ENCODE results near the gene NFILZ.
"Not testable (repeated sequence)": the region's sequence is repeated elsewhere in the genome, so short reads cannot be mapped to it uniquely, and the experiment has no call there.

The NFILZ gene

GRCh38 chr19:8614455-8614854 is 16.0 kb upstream of the NFILZ start:
- no peak for TF ChIP-seq CTCF (IDR thresholded peaks at IDR 0.05; ENCODE audit: low read depth, low read length, missing control alignments)
- in situ Hi-C loops (cut with HindIII; ENCODE audit: low pct_ligation_motif_present, low sequenced_read_pairs) = no loop called here
- Histone ChIP-seq H3K27me3 (replicated peaks) (no peaks in the 10 kb centered on the region), H3K4me3 (ENCODE audit: low read depth, low read length) (no peak overlapping the region), H3K27ac (no peak overlapping the region), H3K36me3 (replicated peaks) (no peaks in the 10 kb centered on the region)
- DNase-seq = no peak

- Histone ChIP-seq H3K4me3 (ENCODE audit: low read depth, low read length) (no peak overlapping the region), H3K36me3 (replicated peaks) (no peaks in the 10 kb centered on the region), H3K27me3 (replicated peaks) (no peaks in the 10 kb centered on the region), H3K27ac (no peak overlapping the region)
- TF ChIP-seq CTCF (IDR thresholded peaks at IDR 0.05; ENCODE audit: low read depth, low read length, missing control alignments) = no peak
- in situ Hi-C loops (cut with HindIII; ENCODE audit: low pct_ligation_motif_present, low sequenced_read_pairs) = no loop called here
- no peak for DNase-seq
These were observed 15.4 kb upstream of the NFILZ start for GRCh38 chr19:8615024-8615423.

GRCh38 chr19:8615813-8616596 is 14.4 kb upstream of the NFILZ start:
- Histone ChIP-seq H3K4me3 (ENCODE audit: low read depth, low read length) (no peak overlapping the region), H3K27me3 (replicated peaks) (no peaks in the 10 kb centered on the region), H3K36me3 (replicated peaks) (no peaks in the 10 kb centered on the region), H3K27ac (no peak overlapping the region)
- TF ChIP-seq CTCF (IDR thresholded peaks at IDR 0.05; ENCODE audit: low read depth, low read length, missing control alignments) = peak; percentile 99
- peak; percentile 73 for DNase-seq
- in situ Hi-C loops (cut with HindIII; ENCODE audit: low pct_ligation_motif_present, low sequenced_read_pairs) = no loop called here

- no peak overlapping the region for H3K4me3 ChIP-seq (ENCODE audit: low read depth, low read length)
- no peaks in the 10 kb centered on the region for H3K36me3 ChIP-seq (replicated peaks)
- H3K27ac ChIP-seq = no peak overlapping the region
- no peaks in the 10 kb centered on the region for H3K27me3 ChIP-seq (replicated peaks)
- TF ChIP-seq CTCF (IDR thresholded peaks at IDR 0.05; ENCODE audit: low read depth, low read length, missing control alignments) = no peak
- in situ Hi-C loops (cut with HindIII; ENCODE audit: low pct_ligation_motif_present, low sequenced_read_pairs) = no loop called here
- no peak for DNase-seq
These were observed 13.6 kb upstream of the NFILZ start for GRCh38 chr19:8616861-8617260.

GRCh38 chr19:8617325-8617724 is 13.1 kb upstream of the NFILZ start:
- DNase-seq; in situ Hi-C loops (cut with HindIII; ENCODE audit: low pct_ligation_motif_present, low sequenced_read_pairs); H3K4me3 ChIP-seq (ENCODE audit: low read depth, low read length); H3K27me3 ChIP-seq (replicated peaks); H3K27ac ChIP-seq; H3K36me3 ChIP-seq (replicated peaks): not testable (repeated sequence)

- no peak overlapping the region for H3K4me3 ChIP-seq (ENCODE audit: low read depth, low read length)
- H3K27ac ChIP-seq = no peak overlapping the region
- DNase-seq = no peak
- H3K27me3 ChIP-seq (replicated peaks) = no peaks in the 10 kb centered on the region
- in situ Hi-C loops (cut with HindIII; ENCODE audit: low pct_ligation_motif_present, low sequenced_read_pairs) = no loop called here
- H3K36me3 ChIP-seq (replicated peaks) = no peaks in the 10 kb centered on the region
- TF ChIP-seq CTCF (IDR thresholded peaks at IDR 0.05; ENCODE audit: low read depth, low read length, missing control alignments) = no peak
These were observed 12.4 kb upstream of the NFILZ start for GRCh38 chr19:8617984-8618383.

Data from brain microvascular endothelial cell (primary cell).